GM23338 (cell line): ENCODE results near the gene MRM2. TPM values are rescaled to one million over a fixed set of nuclear protein-coding genes. Genes with fewer than 3 reads are reported as not detected.
A peak's percentile ranks its signal among the peaks of the same experiment; 100 is the strongest.

ENCODE experiments used
- ATAC-seq: fragments of 200-7000 bp; cut with Tn5 transposase; 3 replicates; pipeline ENCODE4 v1.9.1; 2020
- DNase-seq: peaks from one replicate; pipeline ENCODE4 v3.0.0-alpha.2; 2015; ENCODE audit warnings: low spot score
- H2AFZ ChIP-seq: fragments of 200-600 bp; sonication (generic); 2 replicates; pipeline ENCODE4 v1.8.0; 2016; ENCODE audit warnings: antibody characterized with exemption, mild to moderate bottlenecking, moderate library complexity
- H3F3A ChIP-seq: fragments of 200-600 bp; sonication (generic); replicated peaks from 2 replicates; pipeline ENCODE4 v1.8.0; 2017; ENCODE audit warnings: antibody characterized with exemption, mixed run types, low read depth
- H3K27ac ChIP-seq: fragments of 200-600 bp; sonication (generic); 2 replicates; pipeline ENCODE4 v1.6.1; 2016; ENCODE audit warnings: low read depth
- H3K27me3 ChIP-seq: fragments of 200-600 bp; sonication (generic); 2 replicates; pipeline ENCODE4 v1.8.0; 2016; ENCODE audit warnings: mild to moderate bottlenecking, mixed run types, moderate library complexity; ENCODE audit not compliant: insufficient read depth
- H3K36me3 ChIP-seq: fragments of 200-600 bp; sonication (generic); 2 replicates; pipeline ENCODE4 v1.8.0; 2016; ENCODE audit warnings: mild to moderate bottlenecking; ENCODE audit not compliant: insufficient read depth
- H3K4me1 ChIP-seq: fragments of 200-600 bp; sonication (generic); 2 replicates; pipeline ENCODE4 v1.8.0; 2016; ENCODE audit warnings: mild to moderate bottlenecking, moderate library complexity; ENCODE audit not compliant: insufficient read depth
- H3K4me2 ChIP-seq: fragments of 200-600 bp; sonication (generic); 2 replicates; pipeline ENCODE4 v1.7.1; 2017; ENCODE audit warnings: mixed run types
- H3K4me3 ChIP-seq: fragments of 200-600 bp; sonication (generic); 2 replicates; pipeline ENCODE4 v1.6.1; 2016; ENCODE audit warnings: mixed run types
- H3K79me2 ChIP-seq: fragments of 200-600 bp; sonication (generic); replicated peaks from 2 replicates; pipeline ENCODE4 v1.8.0; 2017; ENCODE audit warnings: mild to moderate bottlenecking; ENCODE audit not compliant: insufficient read depth
- H3K9me2 ChIP-seq: fragments of 200-600 bp; sonication (generic); 2 replicates; pipeline ENCODE4 v1.8.0; 2017; ENCODE audit not compliant: insufficient read depth
- H4K20me1 ChIP-seq: fragments of 200-600 bp; sonication (generic); replicated peaks from 2 replicates; pipeline ENCODE4 v1.8.0; 2017; ENCODE audit warnings: mild to moderate bottlenecking; ENCODE audit not compliant: insufficient read depth
- H3K27ac Mint-ChIP-seq: 2 replicates; pipeline ENCODE4 v1.8.0; 2020; ENCODE audit warnings: inconsistent platforms, mild to moderate bottlenecking, moderate library complexity, mixed read lengths
- H3K27me3 Mint-ChIP-seq: 3 replicates; pipeline ENCODE4 v1.8.0; 2022; ENCODE audit warnings: low read depth, mild to moderate bottlenecking, moderate library complexity, mixed read lengths, inconsistent platforms; ENCODE audit not compliant: insufficient read depth, poor library complexity
- H3K36me3 Mint-ChIP-seq: 3 replicates; pipeline ENCODE4 v1.8.0; 2021; ENCODE audit warnings: low read depth, mild to moderate bottlenecking, inconsistent platforms, moderate library complexity, mixed read lengths
- H3K4me1 Mint-ChIP-seq: 3 replicates; pipeline ENCODE4 v1.8.0; 2020; ENCODE audit warnings: mild to moderate bottlenecking, inconsistent platforms, mixed read lengths
- H3K4me3 Mint-ChIP-seq: 3 replicates; pipeline ENCODE4 v1.8.0; 2021; ENCODE audit warnings: moderate library complexity, mild to moderate bottlenecking, inconsistent platforms, mixed read lengths
- H3K9me3 Mint-ChIP-seq: 3 replicates; pipeline ENCODE4 v1.8.0; 2020; ENCODE audit warnings: moderate library complexity, mild to moderate bottlenecking, inconsistent platforms, mixed read lengths
- CREB1 ChIP-seq: fragments of 250-450 bp; sonication (Bioruptor Pico); IDR thresholded peaks from 2 replicates; pipeline ENCODE4 v1.5.0; 2020; ENCODE audit warnings: low read depth, mild to moderate bottlenecking, moderate library complexity
- CTCF ChIP-seq, 2 experiments: fragments of 200-600 bp in 1 of 2; sonication (generic) in 1 of 2; conservative IDR thresholded peaks; 2 replicates each; pipeline versions ENCODE4 v1.5.1 to v1.6.1; 2016 to 2017; ENCODE audit warnings: antibody characterized with exemption in 2 of 2, low read depth in 2 of 2, mild to moderate bottlenecking in 2 of 2, moderate library complexity in 1 of 2
- ETS1 ChIP-seq: IDR thresholded peaks from 2 replicates; pipeline ENCODE4 v1.6.1; 2016; ENCODE audit warnings: antibody characterized with exemption
- EZH2 ChIP-seq: fragments of 200-600 bp; sonication (generic); IDR thresholded peaks from one replicate; pipeline ENCODE4 v1.8.0; 2017; ENCODE audit warnings: antibody characterized with exemption, mild to moderate bottlenecking, low read depth; ENCODE audit not compliant: unreplicated experiment
- EZH2phosphoT487 ChIP-seq: fragments of 200-600 bp; sonication (generic); IDR thresholded peaks from one replicate; pipeline ENCODE4 v1.8.1; 2018; ENCODE audit warnings: antibody characterized with exemption; ENCODE audit not compliant: unreplicated experiment
- JUNB ChIP-seq: IDR thresholded peaks from one replicate; pipeline ENCODE4 v1.6.1; 2016; ENCODE audit warnings: antibody characterized with exemption; ENCODE audit not compliant: unreplicated experiment
- NANOG ChIP-seq: IDR thresholded peaks from 2 replicates; pipeline ENCODE4 v1.6.1; 2016; ENCODE audit warnings: antibody characterized with exemption, borderline replicate concordance
- POLR2AphosphoS5 ChIP-seq: IDR thresholded peaks from 2 replicates; pipeline ENCODE4 v1.6.1; 2016; ENCODE audit warnings: antibody characterized with exemption, low read depth
- REST ChIP-seq: IDR thresholded peaks from one replicate; pipeline ENCODE4 v1.6.1; 2018; ENCODE audit warnings: antibody characterized with exemption; ENCODE audit not compliant: unreplicated experiment
- STAT1 ChIP-seq: IDR thresholded peaks from one replicate; pipeline ENCODE4 v1.6.1; 2016; ENCODE audit warnings: antibody characterized with exemption; ENCODE audit not compliant: unreplicated experiment
- ZNF114 ChIP-seq: fragments of 250-450 bp; sonication (Bioruptor Pico); IDR thresholded peaks from 2 replicates; pipeline ENCODE4 v1.5.0; 2020; ENCODE audit warnings: mild to moderate bottlenecking, moderate library complexity
- ZNF331 ChIP-seq: fragments of 250-450 bp; sonication (Bioruptor Pico); IDR thresholded peaks from 2 replicates; pipeline ENCODE4 v1.5.0; 2020; ENCODE audit warnings: low read depth, mild to moderate bottlenecking, moderate library complexity
- ZNF462 ChIP-seq: fragments of 250-450 bp; sonication (Bioruptor Pico); IDR thresholded peaks from 2 replicates; pipeline ENCODE4 v1.5.0; 2020; ENCODE audit warnings: mild to moderate bottlenecking, moderate library complexity
- polyA plus RNA-seq: library from polyadenylated mRNA; unstranded; fragments of >200 nt; fragmentation: Nextera tagmentation; extraction: Ambion mirVana; gene quantifications from 2 replicates; pipeline ENCODE4 v1.2.1, GENCODE V29; 2016
- total RNA-seq: library from RNA; depleted of rRNA; stranded (reverse); fragments of >200 nt; shearing (Covaris generic); gene quantifications from 2 replicates; pipeline ENCODE4 v1.2.3, GENCODE V29; 2014

The MRM2 gene
- total and polyA plus RNA-seq, 2 experiments from 2014 or later: 30.0 to 37.8 TPM

- no peaks in the 10 kb centered on the region for H3K27me3 ChIP-seq
- no peaks in the 10 kb centered on the region for H3K36me3 ChIP-seq
- peaks cover 6% of the 10 kb centered on the region for H3K27me3 Mint-ChIP-seq
- H3K4me3 ChIP-seq: no peak overlapping the region
- ATAC-seq: no peak
- H4K20me1 ChIP-seq: no peaks in the 10 kb centered on the region; the same call in 1 of the 2 replicates
- H3K9me3 Mint-ChIP-seq: no peaks in the 10 kb centered on the region
- no peaks in the 10 kb centered on the region for H3F3A ChIP-seq
- peaks cover 9% of the 10 kb centered on the region for H3K36me3 Mint-ChIP-seq
- H3K27ac ChIP-seq: no peak overlapping the region
- H3K4me1 Mint-ChIP-seq: peaks cover 11% of the 10 kb centered on the region; the same call in 2 of the 3 replicates
- no peak overlapping the region for H2AFZ ChIP-seq
- peak overlapping the region; percentile 7; the same call in 1 of the 2 replicates for H3K27ac Mint-ChIP-seq
- H3K4me3 Mint-ChIP-seq: no peak overlapping the region
- no peaks in the 10 kb centered on the region for H3K4me1 ChIP-seq
- H3K9me2 ChIP-seq: no peaks in the 10 kb centered on the region
- peaks cover 27% of the 10 kb centered on the region for H3K79me2 ChIP-seq
- DNase-seq: no peak
- TF ChIP-seq ZNF462 (CRISPR knock-in tag): no peak
- TF ChIP-seq POLR2AphosphoS5: no peak
- TF ChIP-seq NANOG: no peak
- no peak for TF ChIP-seq EZH2
- TF ChIP-seq CREB1 (CRISPR knock-in tag): no peak
- no peak for TF ChIP-seq REST
- TF ChIP-seq ETS1: no peak
- TF ChIP-seq ZNF331 (CRISPR knock-in tag): no peak
- TF ChIP-seq CTCF (conservative IDR thresholded peaks at IDR 0.05; ENCODE audit: low read depth in 2 of 2): no peak
- TF ChIP-seq EZH2phosphoT487: no peak
- TF ChIP-seq ZNF114 (CRISPR knock-in tag): no peak
- no peak for TF ChIP-seq STAT1
- no peak for TF ChIP-seq JUNB
- H3K4me2 ChIP-seq: no peak overlapping the region
Measured at GRCh38 chr7:2278026-2278425, 36.0 kb upstream of the MRM2 start.
